Measurements from ENCODE around the gene MAGI1.

Gene MAGI1

DNA sequence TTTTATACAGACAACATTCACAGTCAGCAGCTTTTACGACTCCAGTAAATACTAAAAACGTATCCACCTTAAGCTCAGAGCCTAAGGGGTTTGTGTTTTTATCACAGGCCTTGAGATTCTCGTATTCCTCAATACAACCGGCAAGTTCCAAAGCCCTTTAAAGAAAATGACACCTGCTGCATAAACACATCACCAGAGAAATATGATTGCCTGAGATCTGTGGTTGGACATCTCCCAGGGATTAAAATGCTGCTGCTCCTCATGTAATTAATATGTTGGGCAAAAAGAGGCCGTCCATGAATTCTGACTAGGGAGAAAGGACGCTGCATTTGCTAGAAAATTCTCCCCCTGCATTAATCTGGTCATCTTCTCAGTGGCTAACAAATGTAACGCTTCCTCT lies 544.8 kb downstream of the MAGI1 start:
- no peak for DNase-seq

- no peak for DNase-seq
Measured at GRCh38 chr3:65493371-65493882, 545.3 kb downstream of the MAGI1 start.

- DNase-seq, result no peak
Measured at GRCh38 chr3:65492249-65492648, 546.5 kb downstream of the MAGI1 start.

DNA sequence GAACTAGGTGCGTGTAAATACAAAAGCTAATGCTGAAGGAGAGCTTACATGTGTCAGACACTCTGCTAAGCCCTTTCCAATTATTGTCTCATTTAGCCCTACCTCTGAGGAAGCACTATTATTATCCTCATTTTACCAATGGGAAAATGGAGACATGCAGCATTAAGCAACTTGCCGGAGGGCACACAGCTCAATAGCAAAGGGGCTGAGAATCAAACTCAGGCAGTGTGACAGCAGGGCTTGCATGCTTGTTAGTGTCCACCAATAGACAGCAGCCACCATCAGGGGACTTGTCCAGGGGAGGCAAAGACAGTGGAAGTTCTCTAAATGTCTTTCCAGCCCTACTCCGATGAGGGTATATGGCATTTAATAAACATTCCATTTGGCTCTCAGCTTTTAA lies 548.6 kb downstream of the MAGI1 start:
- DNase-seq, result no peak

- DNase-seq, result no peak
Measured at GRCh38 chr3:65489253-65489652, 549.5 kb downstream of the MAGI1 start.

DNA sequence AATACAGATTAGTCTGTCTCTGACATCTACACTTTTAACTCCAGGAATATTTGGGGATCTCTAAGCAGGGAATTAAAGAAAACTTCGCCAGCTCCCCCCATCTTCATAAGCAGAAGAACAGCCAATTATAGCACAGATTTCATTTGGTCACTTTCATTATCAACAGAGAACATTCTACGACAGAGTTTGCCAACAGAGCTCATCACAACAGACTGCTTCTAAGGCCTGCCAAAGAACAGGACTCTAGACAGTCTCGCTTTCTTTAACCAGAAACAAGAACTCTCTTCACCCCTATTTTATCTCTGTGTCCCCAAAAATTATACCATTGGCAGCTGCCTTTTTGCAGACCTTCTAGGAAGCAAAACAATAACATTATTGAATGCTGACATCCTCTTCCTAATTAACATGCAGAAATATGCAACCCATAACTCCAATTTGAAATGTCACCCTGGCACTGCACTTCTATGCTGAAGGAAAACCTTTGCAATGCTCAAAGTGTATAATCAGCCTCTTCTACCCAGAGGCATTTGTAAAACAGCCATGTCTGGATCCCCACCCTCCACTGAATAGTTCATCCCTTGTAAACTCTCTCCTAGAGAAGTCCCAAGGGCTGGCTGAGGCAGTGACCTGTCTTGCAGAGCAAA lies 552.8 kb downstream of the MAGI1 start:
- peak in 5 of 56 donors; percentile 6 to 45 (median 9) for DNase-seq

DNA sequence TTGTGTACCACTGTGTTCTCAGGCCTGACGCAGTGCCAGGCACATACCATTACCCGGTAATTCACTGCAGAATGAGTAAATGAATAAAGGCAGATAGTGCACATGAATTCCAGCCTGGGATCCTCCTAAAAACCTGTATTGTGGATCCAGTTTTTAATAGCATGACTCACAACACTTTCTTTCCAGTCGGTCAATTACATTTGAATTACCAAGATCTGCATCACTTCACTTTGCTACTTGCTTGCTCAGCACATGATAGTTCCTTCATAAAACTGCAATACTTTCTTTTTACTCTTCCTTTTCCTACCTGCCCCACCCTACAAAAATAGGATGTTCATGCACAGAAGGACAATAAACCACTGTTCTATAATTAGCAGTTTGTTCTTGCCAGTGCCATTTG lies 553.8 kb downstream of the MAGI1 start:
- no peak for DNase-seq

DNA sequence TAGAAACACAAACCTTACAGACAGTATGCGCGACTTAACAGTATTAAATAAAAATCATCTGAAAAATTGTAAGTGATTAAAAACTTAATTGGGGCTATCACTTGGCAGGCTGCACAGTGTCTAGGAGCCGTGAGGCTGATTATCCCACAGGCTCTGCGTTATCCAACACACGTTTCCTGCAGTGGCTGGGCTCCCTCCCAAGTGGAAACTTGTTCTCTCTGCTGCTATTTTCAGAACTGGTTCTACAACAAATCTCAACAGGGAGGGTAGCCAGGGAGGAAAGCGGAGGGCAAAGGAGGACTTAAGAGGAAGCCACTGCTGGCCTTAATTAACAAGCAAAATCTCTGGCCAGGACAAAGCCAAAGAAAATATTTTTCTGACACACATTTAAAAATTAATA lies 555.2 kb downstream of the MAGI1 start:
- peak in 34 of 56 donors; percentile 5 to 69 (median 37) for DNase-seq

DNA sequence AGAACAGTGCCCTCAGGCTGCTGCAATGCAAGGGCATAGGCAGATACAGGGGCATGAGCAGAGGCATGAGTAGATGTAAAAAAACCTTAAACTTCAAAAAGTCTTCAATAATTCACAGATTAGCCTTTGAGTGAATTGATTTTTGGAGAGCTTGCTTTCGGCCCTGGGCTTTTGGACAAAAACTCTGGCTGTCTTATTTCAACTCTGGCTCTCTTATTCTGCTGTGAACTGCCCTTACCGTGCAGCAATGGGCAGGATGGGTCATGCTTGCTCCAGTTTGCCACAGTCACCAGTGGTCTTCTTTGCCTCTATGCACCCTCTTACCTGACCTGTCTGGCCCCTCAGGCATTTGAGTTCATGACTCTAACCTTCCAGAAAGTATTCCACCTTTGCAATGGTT lies 555.7 kb downstream of the MAGI1 start:
- no peak for DNase-seq

DNA sequence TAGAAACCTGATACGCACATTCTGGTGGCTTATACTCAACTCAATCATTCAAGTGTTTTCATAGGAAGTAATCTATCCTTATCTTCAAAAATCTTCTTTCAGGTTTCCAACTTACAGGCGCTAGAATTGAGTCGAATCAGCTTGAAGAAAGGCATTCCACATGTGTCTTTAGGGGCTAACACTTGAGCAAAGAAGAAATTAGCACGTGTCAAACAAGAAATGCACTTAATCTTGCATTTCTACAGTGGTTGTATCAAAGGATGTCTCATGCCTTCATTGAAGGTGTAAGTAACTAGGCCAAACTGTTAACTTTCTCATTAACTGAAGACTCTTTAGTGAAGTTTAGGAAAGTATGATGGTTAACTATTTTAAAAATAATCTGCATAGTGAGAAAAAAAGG lies 557.6 kb downstream of the MAGI1 start:
- DNase-seq, result no peak

GRCh38 chr3:65479990-65480389 lies 558.7 kb downstream of the MAGI1 start:
- DNase-seq, result no peak

DNA sequence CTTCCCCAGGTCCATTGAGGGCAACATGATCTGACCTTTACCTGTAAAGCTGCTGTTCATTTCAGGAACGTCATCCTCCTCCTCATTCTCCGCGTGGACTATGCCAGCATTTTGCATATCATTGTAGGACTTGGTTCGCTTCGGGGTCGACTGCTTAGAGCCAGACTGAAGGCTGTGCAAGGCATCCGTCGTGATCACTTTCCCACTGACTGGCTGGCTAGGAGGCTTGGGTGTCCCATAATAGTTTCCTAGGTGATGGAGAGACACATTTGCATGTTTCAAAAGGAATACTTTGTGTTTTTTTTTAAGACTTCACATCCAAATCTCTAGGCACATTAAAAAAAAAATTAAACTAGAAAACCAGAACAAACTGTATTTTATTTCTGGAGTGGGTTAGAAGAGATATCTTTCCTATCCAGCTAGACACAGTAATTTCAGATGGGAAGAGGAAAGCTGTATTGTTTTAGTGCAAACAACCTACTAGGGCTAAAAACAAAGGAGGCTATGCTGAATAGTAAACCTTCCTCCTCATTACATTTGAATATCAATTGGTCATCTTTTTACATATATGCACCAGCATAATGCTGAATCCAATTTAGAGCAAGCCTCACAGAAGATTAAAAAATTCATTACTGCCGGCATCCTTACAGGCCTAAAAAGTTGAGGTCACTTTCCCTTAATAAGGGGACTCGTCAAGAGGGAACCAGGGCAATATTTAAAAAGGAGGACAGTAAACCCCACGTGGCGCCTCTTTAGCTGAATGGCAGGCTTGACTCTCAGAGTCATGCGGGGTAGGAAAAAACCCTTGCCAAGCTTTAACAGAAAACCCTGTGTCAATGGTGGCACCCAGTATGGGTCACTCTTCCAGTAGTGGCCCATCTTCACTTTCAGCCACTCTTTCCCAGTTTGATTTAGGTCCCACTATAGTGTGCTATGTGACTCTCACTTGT lies 559.9 kb downstream of the MAGI1 start:
- DNase-seq, result peak in 8 of 56 donors; percentile 1 to 44 (median 6)

GRCh38 chr3:65473736-65474135 lies 565.0 kb downstream of the MAGI1 start:
- DNase-seq, result no peak

DNA sequence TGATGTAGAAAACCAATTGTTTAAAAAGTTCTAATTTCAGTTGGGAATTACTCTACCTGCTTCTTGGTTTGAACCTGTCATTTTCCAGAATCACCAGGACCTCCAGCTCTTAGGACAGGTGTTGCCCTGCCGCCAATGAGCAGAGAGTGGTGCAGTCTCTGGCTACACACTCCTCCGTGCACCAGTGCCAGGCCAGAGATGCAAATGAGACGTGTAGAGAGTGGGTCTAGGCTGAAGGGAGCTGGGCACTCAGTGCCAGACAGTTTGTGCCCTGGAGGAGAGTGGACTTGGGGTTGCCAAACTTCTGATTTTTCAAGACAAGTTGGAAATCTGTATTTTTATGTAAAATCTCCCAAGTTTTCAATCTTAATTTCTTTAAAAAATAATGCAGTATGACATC lies 566.2 kb downstream of the MAGI1 start:
- peak in 1 of 56 donors; percentile 8 for DNase-seq

DNA sequence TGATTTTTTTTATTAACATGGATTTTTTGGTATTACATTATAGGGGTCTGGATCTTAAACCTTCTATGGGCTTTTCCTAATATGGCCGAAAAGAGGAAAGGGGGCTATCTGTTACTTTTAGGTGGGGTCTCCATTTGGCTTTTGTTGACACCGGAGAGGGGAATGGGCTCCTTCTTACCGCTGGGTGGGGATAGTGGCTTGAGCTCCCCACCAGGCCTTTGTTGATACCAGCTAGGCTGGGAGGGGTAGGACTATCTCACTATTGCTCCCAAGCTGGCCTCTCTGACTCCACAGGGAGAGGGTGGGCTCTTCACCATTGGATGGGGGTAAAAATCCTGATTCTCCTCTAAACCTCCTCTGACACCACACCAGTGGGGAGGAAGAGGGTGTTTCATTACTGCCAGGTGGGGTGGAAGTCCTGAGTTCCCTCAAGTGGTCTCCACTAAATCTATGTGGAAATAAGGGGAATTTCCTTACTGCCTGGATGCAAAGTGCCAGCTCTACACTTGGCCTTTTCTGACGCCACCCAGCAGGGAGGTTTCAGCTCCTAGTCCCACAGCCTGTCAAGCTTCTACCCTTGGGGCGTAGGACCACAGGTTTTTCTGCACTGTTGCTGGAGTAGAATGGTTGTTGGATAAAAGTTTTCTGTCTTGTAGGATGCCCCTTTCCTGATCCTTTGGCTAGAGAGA lies 572.3 kb downstream of the MAGI1 start:
- no peak for DNase-seq

DNA sequence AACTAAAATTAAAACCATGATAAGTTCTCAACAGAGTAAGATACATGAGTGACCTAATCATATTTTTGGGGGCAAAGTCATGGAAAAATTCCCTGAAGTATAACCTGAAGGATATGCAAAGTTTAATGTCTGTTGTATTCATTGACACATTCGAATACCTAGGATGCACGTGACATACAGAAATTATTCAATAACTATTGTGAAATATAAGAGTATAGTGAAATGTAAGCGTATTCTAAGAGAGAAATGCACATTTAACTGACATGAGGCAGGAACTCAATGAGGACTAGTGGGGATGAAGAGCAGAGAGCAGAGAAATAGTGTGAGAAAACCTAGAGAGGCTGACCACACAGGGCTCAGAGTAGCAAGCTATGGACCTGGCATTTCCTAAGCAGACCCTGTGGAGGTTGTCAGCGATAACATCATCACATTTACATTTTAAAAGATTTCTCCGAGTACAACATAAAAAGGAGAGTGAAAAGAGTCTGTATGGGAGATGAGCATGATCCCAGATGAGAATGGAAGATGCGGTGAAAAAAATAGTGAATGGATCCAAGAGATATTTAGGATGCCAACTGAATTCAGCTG lies 588.8 kb downstream of the MAGI1 start:
- no peak for DNase-seq

GRCh38 chr3:65448120-65448519 lies 590.6 kb downstream of the MAGI1 start:
- DNase-seq, result no peak

GRCh38 chr3:65445573-65446169 lies 593.0 kb downstream of the MAGI1 start:
- DNase-seq, result no peak

GRCh38 chr3:65444447-65444815 lies 594.3 kb downstream of the MAGI1 start:
- DNase-seq, result no peak

GRCh38 chr3:65443739-65444446 lies 594.8 kb downstream of the MAGI1 start:
- DNase-seq, result no peak
